ENCODE results near the gene ZBTB7A.

- TF ChIP-seq EZH2 (IDR thresholded peaks at IDR 0.05; ENCODE audit: borderline replicate concordance, control insufficient read depth, low read depth, low read length) = no peak
- TF ChIP-seq SUZ12 (IDR thresholded peaks at IDR 0.05; ENCODE audit: unreplicated experiment) = no peak
- no peak for TF ChIP-seq CHD2 (IDR thresholded peaks at IDR 0.05; ENCODE audit: borderline replicate concordance, low read depth, low read length)
- TF ChIP-seq CTCF (IDR thresholded peaks at IDR 0.05 in 2 of 3, conservative IDR thresholded peaks at IDR 0.05 in 1 of 3; ENCODE audit: control insufficient read depth in 2 of 3, extremely low read depth in 1 of 3, insufficient read depth in 1 of 3, low read depth in 3 of 3, low read length in 3 of 3) = no peak
- TF ChIP-seq POLR2AphosphoS2 (IDR thresholded peaks at IDR 0.05; ENCODE audit: low read depth, low read length) = no peak
- no peak for TF ChIP-seq ZNF207 (IDR thresholded peaks at IDR 0.05; ENCODE audit: borderline replicate concordance)
- no peak for TF ChIP-seq POLR2A (IDR thresholded peaks at IDR 0.05; ENCODE audit: low read depth, low read length)
- TF ChIP-seq BCL11A (IDR thresholded peaks at IDR 0.05; ENCODE audit: low read depth, low read length) = no peak
- TF ChIP-seq POLR2AphosphoS5 (IDR thresholded peaks at IDR 0.05; ENCODE audit: low read length) = no peak
- no peak for TF ChIP-seq SP1 (IDR thresholded peaks at IDR 0.05; ENCODE audit: low read depth, low read length)
- TF ChIP-seq ZNF24 (IDR thresholded peaks at IDR 0.05) = no peak
Measured at GRCh38 chr19:4016486-4016885, 50.2 kb downstream of the ZBTB7A start.

All from GM12878 (cell line).